Measurements from ENCODE around the gene CAMK2A.

DNA sequence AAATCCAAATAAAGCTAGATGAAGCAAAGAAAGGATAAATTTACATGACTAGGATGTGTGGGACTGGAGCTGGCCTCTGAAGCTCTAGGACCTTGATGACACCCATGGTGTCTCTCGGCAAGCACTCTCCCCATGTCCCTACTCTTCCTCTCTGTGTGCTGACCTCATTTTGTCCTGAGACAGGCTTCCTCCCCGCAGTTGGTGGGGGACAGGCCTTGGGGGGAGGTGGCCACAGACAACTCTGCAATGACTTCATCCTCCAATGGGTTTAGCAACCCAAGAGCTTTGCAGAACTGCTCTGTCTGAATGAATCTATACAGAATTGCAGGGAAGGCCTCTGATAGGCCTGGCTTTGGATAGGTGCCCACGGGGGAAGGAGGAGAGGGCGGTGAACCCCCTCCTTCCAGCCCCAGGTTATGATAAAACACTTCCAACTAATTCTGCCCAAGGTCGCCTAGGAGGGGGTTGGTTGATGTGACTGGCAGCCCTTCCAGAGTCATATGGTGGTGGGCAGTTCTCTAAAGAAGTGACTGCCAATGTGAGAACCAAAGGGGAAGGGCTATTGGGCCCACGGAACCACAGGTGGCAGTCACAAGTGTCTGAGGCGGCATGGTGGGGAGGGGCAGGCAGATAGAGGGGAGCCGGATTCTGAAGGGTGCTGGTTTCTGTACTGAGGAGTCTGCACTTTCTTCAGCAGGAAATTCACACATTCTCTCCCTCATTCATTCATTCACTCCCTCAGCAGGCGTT is 93.7 kb downstream of the CAMK2A start:
- TF ChIP-seq POLR2A (IDR thresholded peaks at IDR 0.05; ENCODE audit: low read depth, low read length) (no peak), JUN (IDR thresholded peaks at IDR 0.05; ENCODE audit: borderline replicate concordance, insufficient read depth, insufficient read length, low read depth) (no peak), EZH2 (IDR thresholded peaks at IDR 0.05; ENCODE audit: borderline replicate concordance, low read depth, low read length, severe bottlenecking) (no peak), POLR2AphosphoS5 (IDR thresholded peaks at IDR 0.05; ENCODE audit: insufficient read depth, low read depth, low read length) (no peak), MAX (IDR thresholded peaks at IDR 0.05; ENCODE audit: insufficient read depth, insufficient read length) (no peak)
- TF ChIP-seq, protein P1, sequence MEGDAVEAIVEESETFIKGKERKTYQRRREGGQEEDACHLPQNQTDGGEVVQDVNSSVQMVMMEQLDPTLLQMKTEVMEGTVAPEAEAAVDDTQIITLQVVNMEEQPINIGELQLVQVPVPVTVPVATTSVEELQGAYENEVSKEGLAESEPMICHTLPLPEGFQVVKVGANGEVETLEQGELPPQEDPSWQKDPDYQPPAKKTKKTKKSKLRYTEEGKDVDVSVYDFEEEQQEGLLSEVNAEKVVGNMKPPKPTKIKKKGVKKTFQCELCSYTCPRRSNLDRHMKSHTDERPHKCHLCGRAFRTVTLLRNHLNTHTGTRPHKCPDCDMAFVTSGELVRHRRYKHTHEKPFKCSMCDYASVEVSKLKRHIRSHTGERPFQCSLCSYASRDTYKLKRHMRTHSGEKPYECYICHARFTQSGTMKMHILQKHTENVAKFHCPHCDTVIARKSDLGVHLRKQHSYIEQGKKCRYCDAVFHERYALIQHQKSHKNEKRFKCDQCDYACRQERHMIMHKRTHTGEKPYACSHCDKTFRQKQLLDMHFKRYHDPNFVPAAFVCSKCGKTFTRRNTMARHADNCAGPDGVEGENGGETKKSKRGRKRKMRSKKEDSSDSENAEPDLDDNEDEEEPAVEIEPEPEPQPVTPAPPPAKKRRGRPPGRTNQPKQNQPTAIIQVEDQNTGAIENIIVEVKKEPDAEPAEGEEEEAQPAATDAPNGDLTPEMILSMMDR (IDR thresholded peaks at IDR 0.05; ENCODE audit: extremely low read depth in 1 of 2, insufficient read depth in 1 of 2, low read depth in 1 of 2, low read length in 2 of 2), result no peak

Data from endothelial cell of umbilical vein (primary cell).